Neural cell (in vitro differentiated cells): ENCODE data around the gene SPRY4. TPM values are rescaled to one million over a fixed set of nuclear protein-coding genes. Genes with fewer than 3 reads are reported as not detected.
"Not testable (repeated sequence)": the region's sequence is repeated elsewhere in the genome, so short reads cannot be mapped to it uniquely, and the experiment has no call there.

Experiments
- H2AFZ ChIP-seq: fragments of 200-600, 300-800 bp; sonication (generic), shearing (Covaris generic); 2 replicates; pipeline ENCODE4 v1.6.0; 2014; ENCODE audit warnings: low read depth, mild to moderate bottlenecking, antibody characterized with exemption, low read length, moderate library complexity
- H3F3A ChIP-seq: fragments of 200-600 bp; shearing (Covaris generic); 2 replicates; pipeline ENCODE4 v1.6.1; 2016; ENCODE audit warnings: mild to moderate bottlenecking, moderate library complexity, mixed read lengths, antibody characterized with exemption, low read length; ENCODE audit not compliant: insufficient read depth, poor library complexity, severe bottlenecking
- H3K27ac ChIP-seq: fragments of 200-600, 300-800 bp; sonication (generic), shearing (Covaris generic); 2 replicates; pipeline ENCODE4 v1.5.1; 2014; ENCODE audit warnings: mild to moderate bottlenecking, low read length, moderate library complexity
- H3K27me3 ChIP-seq: fragments of 300-800, 200-600 bp; sonication (generic), shearing (Covaris generic); 2 replicates; pipeline ENCODE4 v1.6.0; 2014; ENCODE audit warnings: mild to moderate bottlenecking, low read depth, low read length, moderate library complexity; ENCODE audit not compliant: insufficient read depth
- H3K36me3 ChIP-seq: fragments of 300-800, 200-600 bp; sonication (generic), shearing (Covaris generic); 2 replicates; pipeline ENCODE4 v1.5.1; 2014; ENCODE audit warnings: mild to moderate bottlenecking, antibody characterized with exemption, low read length, moderate library complexity; ENCODE audit not compliant: insufficient read depth
- H3K4me2 ChIP-seq: fragments of 300-800, 200-600 bp; sonication (generic), shearing (Covaris generic); 2 replicates; pipeline ENCODE4 v1.6.0; 2014; ENCODE audit warnings: mild to moderate bottlenecking, low read length
- H3K4me3 ChIP-seq: fragments of 300-800, 200-600 bp; sonication (generic), shearing (Covaris generic); 2 replicates; pipeline ENCODE4 v1.5.1; 2014; ENCODE audit warnings: mild to moderate bottlenecking, low read length, moderate library complexity
- H3K79me2 ChIP-seq: fragments of 200-600 bp; shearing (Covaris generic); replicated peaks from 2 replicates; pipeline ENCODE4 v1.6.0; 2014; ENCODE audit warnings: mild to moderate bottlenecking, low read length, moderate library complexity; ENCODE audit not compliant: insufficient read depth
- H3K9ac ChIP-seq: fragments of 300-800, 200-600 bp; sonication (generic), shearing (Covaris generic); 2 replicates; pipeline ENCODE4 v1.6.1; 2016; ENCODE audit warnings: mild to moderate bottlenecking, low read length, mixed read lengths
- H3K9me2 ChIP-seq: fragments of 200-600 bp; shearing (Covaris generic); 2 replicates; pipeline ENCODE4 v1.6.1; 2016; ENCODE audit warnings: mild to moderate bottlenecking, low read length, mixed read lengths; ENCODE audit not compliant: insufficient read depth
- H3K9me3 ChIP-seq: fragments of 200-600, 300-800 bp; sonication (generic), shearing (Covaris generic); 2 replicates; pipeline ENCODE4 v1.6.1; 2016; ENCODE audit warnings: mild to moderate bottlenecking, mixed run types, low read length, moderate library complexity, mixed read lengths
- H4K20me1 ChIP-seq: fragments of 200-600 bp; shearing (Covaris generic); 2 replicates; pipeline ENCODE4 v1.6.1; 2016; ENCODE audit warnings: mild to moderate bottlenecking, mixed run types; ENCODE audit not compliant: insufficient read depth
- CTCF ChIP-seq: fragments of 450-650 bp; IDR thresholded peaks from 2 replicates; pipeline ENCODE4 v1.5.1; 2014; ENCODE audit warnings: antibody characterized with exemption, mild to moderate bottlenecking, moderate library complexity; ENCODE audit not compliant: poor library complexity, severe bottlenecking
- EP300 ChIP-seq: fragments of 450-650 bp; conservative IDR thresholded peaks from 2 replicates; pipeline ENCODE4 v1.6.1; 2014; ENCODE audit warnings: antibody characterized with exemption, mild to moderate bottlenecking, moderate library complexity; ENCODE audit not compliant: poor library complexity, severe bottlenecking
- EZH2 ChIP-seq: fragments of 200-600, 300-800 bp; shearing (Covaris generic), sonication (generic); IDR thresholded peaks from 2 replicates; pipeline ENCODE4 v1.6.1; 2014; ENCODE audit warnings: antibody characterized with exemption, low read length, borderline replicate concordance, mild to moderate bottlenecking; ENCODE audit not compliant: insufficient read depth, poor library complexity, severe bottlenecking
- MXI1 ChIP-seq: fragments of 450-650 bp; conservative IDR thresholded peaks from 2 replicates; pipeline ENCODE4 v1.6.1; 2014; ENCODE audit warnings: antibody characterized with exemption, mild to moderate bottlenecking; ENCODE audit not compliant: poor library complexity, severe bottlenecking
- POLR2AphosphoS5 ChIP-seq: IDR thresholded peaks from 2 replicates; pipeline ENCODE4 v1.6.1; 2012
- RAD21 ChIP-seq: fragments of 450-650 bp; conservative IDR thresholded peaks from 2 replicates; pipeline ENCODE4 v1.6.1; 2014; ENCODE audit warnings: antibody characterized with exemption, mild to moderate bottlenecking, moderate library complexity
- REST ChIP-seq: IDR thresholded peaks from 2 replicates; pipeline ENCODE4 v1.6.1; 2012; ENCODE audit warnings: borderline replicate concordance
- SMC3 ChIP-seq: fragments of 450-650 bp; conservative IDR thresholded peaks from 2 replicates; pipeline ENCODE4 v1.6.1; 2014; ENCODE audit warnings: antibody characterized with exemption, mild to moderate bottlenecking, moderate library complexity; ENCODE audit not compliant: poor library complexity
- TAF1 ChIP-seq: IDR thresholded peaks from 2 replicates; pipeline ENCODE4 v1.6.1; 2012; ENCODE audit warnings: low read depth
- polyA plus RNA-seq: library from polyadenylated mRNA; depleted of rRNA; stranded (reverse); fragments of >200 nt; gene quantifications from 2 replicates; pipeline ENCODE4 v1.2.3, GENCODE V29; 2014

The SPRY4 gene
- polyA plus RNA-seq, 1 donor from 2014 or later, result 0.47 TPM

GRCh38 chr5:142298789-142299188, 26.0 kb downstream of the SPRY4 start:
- TF ChIP-seq EZH2 (no peak), TAF1 (no peak), EP300 (no peak), REST (no peak), SMC3 (no peak), MXI1 (no peak), CTCF (no peak), POLR2AphosphoS5 (no peak), RAD21 (no peak)
- H3K4me3 ChIP-seq, result no peak overlapping the region
- no peak overlapping the region for H2AFZ ChIP-seq
- H3K79me2 ChIP-seq, result no peaks in the 10 kb centered on the region
- no peaks in the 10 kb centered on the region for H3F3A ChIP-seq
- no peaks in the 10 kb centered on the region for H3K9me3 ChIP-seq
- H3K36me3 ChIP-seq, result no peaks in the 10 kb centered on the region
- no peak overlapping the region for H3K9ac ChIP-seq
- no peaks in the 10 kb centered on the region for H4K20me1 ChIP-seq
- no peaks in the 10 kb centered on the region for H3K9me2 ChIP-seq
- no peak overlapping the region for H3K27ac ChIP-seq
- no peaks in the 10 kb centered on the region for H3K27me3 ChIP-seq
- H3K4me2 ChIP-seq, result no peak overlapping the region

GRCh38 chr5:142297786-142298185, 27.0 kb downstream of the SPRY4 start:
- not testable (repeated sequence) for H4K20me1 ChIP-seq, H3K36me3 ChIP-seq, H3K4me3 ChIP-seq, H3K27me3 ChIP-seq, H3K27ac ChIP-seq, H3K9ac ChIP-seq, H3K4me2 ChIP-seq, H2AFZ ChIP-seq, H3K79me2 ChIP-seq, H3K9me3 ChIP-seq, H3F3A ChIP-seq, H3K9me2 ChIP-seq

- Histone ChIP-seq H3K9me3 (no peaks in the 10 kb centered on the region), H3K4me3 (no peak overlapping the region), H3F3A (no peaks in the 10 kb centered on the region), H3K27me3 (no peaks in the 10 kb centered on the region), H3K4me2 (no peak overlapping the region), H3K27ac (no peak overlapping the region), H3K36me3 (no peaks in the 10 kb centered on the region), H3K79me2 (no peaks in the 10 kb centered on the region), H3K9ac (no peak overlapping the region), H2AFZ (no peak overlapping the region), H3K9me2 (no peaks in the 10 kb centered on the region), H4K20me1 (no peaks in the 10 kb centered on the region)
- TF ChIP-seq EZH2 (no peak), MXI1 (no peak), POLR2AphosphoS5 (no peak), SMC3 (no peak), CTCF (no peak), RAD21 (no peak)
These were observed 27.9 kb downstream of the SPRY4 start for GRCh38 chr5:142296914-142297417.
